GM18873 (cell line): ENCODE results near the gene OR56A5.
"Not testable (repeated sequence)": the region's sequence is repeated elsewhere in the genome, so short reads cannot be mapped to it uniquely, and the experiment has no call there.

Experiments
- ATAC-seq: cut with Tn5 transposase; IDR thresholded peaks from one replicate; pipeline ENCODE4 v1.9.1; 2021; ENCODE audit warnings: mild to moderate bottlenecking, moderate library complexity, moderate number of reproducible peaks; ENCODE audit not compliant: unreplicated experiment, low FRiP score

OR56A5 gene

DNA sequence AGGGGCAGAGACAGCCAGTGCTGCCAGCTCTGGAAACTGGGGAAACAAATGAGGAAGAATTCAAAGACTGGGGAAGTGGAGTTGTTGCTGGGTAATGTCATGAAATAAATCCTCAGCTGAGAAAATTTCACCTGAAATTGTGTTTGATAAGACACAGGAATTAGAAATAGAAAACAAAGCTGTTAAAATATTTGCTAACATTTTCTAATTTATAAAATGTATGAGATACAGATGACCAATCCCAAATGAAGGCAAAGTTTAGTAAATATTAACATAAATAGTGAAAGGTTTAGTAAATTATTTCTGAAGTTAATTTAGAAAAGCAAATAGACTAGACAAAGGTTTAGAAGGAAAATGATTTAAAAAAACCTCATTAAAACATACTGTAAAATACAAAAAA, at the start of gene OR56A5:
TSS of gene OR56A5 (minus strand) at position 101 of the 400 bp plus-strand sequence. CDS start at position 101, 0 bp downstream.
- no peak for ATAC-seq

- ATAC-seq = no peak
Observed at GRCh38 chr11:6013042-6013441, 44.7 kb upstream of the OR56A5 start.

GRCh38 chr11:6012035-6012668, 43.9 kb upstream of the OR56A5 start:
- ATAC-seq = no peak

- ATAC-seq = no peak
Observed at GRCh38 chr11:6006846-6007245, 38.6 kb upstream of the OR56A5 start, which contains the start of gene OR56A4. Gene OR56A4, minus strand, starts transcription at chr11:6006946. Its CDS starts 3,954 bp downstream, at chr11:6002992.

- ATAC-seq = no peak
Observed at GRCh38 chr11:6006395-6006794, 38.1 kb upstream of the OR56A5 start.

GRCh38 chr11:6002202-6002699, 34.0 kb upstream of the OR56A5 start:
- no peak for ATAC-seq

GRCh38 chr11:5994791-5995190, 26.5 kb upstream of the OR56A5 start:
- no peak for ATAC-seq

GRCh38 chr11:5992604-5993251, 24.4 kb upstream of the OR56A5 start:
- no peak for ATAC-seq

DNA sequence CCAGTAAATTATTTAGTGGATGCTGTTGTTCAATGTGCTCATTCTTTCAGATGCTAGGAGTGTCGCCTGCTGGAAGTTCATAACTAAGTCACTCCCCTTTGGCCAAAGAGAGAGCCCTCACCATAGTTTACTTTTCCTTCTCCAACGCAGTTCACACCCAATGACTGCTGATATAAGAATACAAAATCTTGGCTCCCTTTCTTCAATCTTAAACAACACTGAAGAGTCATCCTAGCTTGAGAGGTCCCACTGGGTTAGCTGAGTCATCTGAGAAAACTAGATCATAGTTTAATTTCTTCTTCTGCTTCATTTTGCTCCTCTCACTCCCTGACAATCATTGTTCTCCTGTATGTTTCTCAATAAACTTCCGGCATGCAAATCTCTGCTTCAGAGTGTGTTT, 23.9 kb upstream of the OR56A5 start:
- ATAC-seq = no peak

DNA sequence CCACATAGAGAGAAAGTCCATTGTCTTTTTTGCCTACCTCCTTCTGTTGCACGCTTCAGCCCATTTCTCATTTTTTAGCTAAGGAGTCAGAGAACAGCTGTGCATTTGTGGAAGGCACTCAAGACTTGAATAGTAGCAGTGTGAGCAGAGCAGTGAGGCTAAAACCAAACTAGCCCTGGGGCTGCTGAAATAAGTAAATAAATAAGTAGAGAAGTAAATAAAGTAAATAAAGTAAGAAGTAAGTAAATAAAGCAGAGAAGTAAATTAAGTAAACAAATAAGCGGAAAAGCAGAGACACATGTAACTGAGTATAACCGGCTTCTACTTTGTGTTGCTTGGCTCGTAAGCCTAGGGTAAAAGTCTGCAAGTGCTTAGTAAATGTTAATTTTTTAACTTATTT, 20.9 kb upstream of the OR56A5 start:
- ATAC-seq = no peak

DNA sequence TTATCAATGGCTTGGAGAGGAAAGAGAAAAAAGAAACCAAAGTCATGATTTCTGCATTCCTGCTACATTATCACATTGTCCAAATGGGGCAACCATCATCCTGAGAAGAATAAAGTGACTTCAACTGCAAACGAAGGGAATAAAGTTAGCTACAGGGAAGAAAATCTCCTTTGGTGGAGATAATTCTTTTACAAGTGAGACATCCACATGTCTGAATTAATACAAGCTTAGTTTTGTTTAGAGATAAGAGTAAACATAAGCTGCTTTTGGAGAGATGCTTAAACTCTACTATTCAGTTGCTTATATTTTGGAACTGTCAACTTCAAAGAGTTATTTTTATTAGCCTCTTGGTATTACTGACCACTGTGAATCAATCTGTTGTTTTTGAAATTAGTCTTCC, 18.6 kb upstream of the OR56A5 start, which contains the start of gene OR52L1:
TSS of gene OR52L1 (minus strand) at position 101 of the 400 bp plus-strand sequence. CDS start at position 46, 55 bp downstream.
- no peak for ATAC-seq

- no peak for ATAC-seq
Observed at GRCh38 chr11:5983443-5983842, 15.1 kb upstream of the OR56A5 start.

GRCh38 chr11:5973530-5973929, 5.2 kb upstream of the OR56A5 start:
- no peak for ATAC-seq

- ATAC-seq = no peak
Observed at GRCh38 chr11:5967708-5968107, 586 bp downstream of the OR56A5 start.

DNA sequence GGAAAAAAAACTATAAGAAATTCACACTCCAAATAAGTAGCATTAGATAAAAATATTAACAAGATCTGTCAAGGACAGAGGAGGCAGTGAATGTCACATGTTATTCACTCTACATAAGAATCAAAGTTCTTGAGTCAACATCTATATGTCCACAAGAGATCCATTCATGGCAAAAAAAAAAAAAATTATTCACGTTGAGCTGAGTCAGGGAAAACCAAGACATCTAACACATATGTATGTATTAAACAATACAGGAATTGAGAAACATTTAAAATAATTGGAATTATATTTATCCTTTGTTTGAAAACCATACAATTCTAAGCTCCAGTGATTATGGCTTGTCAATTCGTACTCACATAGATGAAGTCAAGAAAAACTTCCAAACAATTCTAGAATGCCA, 1.3 kb downstream of the OR56A5 start:
- ATAC-seq = no peak

DNA sequence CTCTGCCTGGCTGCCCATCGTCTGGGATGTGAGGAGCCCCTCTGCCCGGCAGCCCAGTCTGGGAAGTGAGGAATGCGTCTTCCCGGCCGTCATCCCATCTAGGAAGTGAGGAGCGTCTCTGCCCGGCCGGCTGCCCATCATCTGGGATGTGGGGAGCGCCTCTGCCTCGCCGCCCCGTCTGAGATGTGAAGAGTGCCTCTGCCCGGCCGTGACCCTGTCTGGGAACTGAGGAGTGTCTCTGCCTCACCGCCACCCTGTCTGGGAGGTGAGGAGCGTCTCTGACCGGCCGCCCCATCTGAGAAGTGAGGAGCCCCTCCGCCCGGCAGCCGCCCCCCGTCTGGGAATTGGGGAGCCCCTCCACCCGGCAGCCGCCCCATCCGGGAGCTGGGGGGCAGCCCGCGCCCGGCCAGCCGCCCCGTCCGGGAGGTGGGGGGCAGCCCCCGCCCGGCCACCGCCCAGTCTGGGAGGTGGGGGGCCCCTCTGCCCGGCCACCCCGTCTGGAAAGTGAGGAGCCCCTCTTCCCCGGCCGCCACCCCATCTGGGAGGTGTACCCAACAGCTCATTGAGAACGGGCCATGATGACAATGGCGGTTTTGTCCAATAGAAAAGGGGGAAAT, 7.5 kb downstream of the OR56A5 start:
- not testable (repeated sequence) for ATAC-seq

DNA sequence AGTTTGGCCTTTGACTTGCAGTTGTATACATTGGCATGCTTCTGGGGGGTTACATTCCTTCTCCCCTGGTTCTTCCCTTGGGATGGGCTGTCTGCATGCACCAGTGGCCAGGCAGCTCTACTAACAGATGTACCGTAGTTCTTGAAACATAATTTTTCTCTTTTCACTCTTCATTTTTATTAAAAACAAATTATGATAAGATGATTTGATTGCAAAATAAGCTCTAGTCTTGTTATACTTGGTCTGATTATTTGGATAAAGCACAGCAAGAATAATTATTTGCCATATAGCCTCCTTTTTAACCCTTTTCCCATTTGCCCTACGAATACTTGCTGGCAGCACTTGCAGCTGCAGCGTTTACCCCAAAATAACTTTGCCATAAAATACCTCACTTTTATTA, 12.7 kb downstream of the OR56A5 start:
- no peak for ATAC-seq

- no peak for ATAC-seq
Observed at GRCh38 chr11:5941951-5942350, 26.3 kb downstream of the OR56A5 start, which contains the start of gene OR56A3. Gene OR56A3, plus strand, starts transcription at chr11:5942251. Its CDS starts 5,096 bp downstream, at chr11:5947347.

GRCh38 chr11:5940748-5941147, 27.5 kb downstream of the OR56A5 start:
- ATAC-seq = no peak

- no peak for ATAC-seq
Observed at GRCh38 chr11:5938603-5938965, 29.7 kb downstream of the OR56A5 start.

GRCh38 chr11:5937868-5938602, 30.3 kb downstream of the OR56A5 start:
- no peak for ATAC-seq
